ENCODE measurements around the gene HAGHL.
"Not testable (repeated sequence)": the region's sequence is repeated elsewhere in the genome, so short reads cannot be mapped to it uniquely, and the experiment has no call there.

DNA sequence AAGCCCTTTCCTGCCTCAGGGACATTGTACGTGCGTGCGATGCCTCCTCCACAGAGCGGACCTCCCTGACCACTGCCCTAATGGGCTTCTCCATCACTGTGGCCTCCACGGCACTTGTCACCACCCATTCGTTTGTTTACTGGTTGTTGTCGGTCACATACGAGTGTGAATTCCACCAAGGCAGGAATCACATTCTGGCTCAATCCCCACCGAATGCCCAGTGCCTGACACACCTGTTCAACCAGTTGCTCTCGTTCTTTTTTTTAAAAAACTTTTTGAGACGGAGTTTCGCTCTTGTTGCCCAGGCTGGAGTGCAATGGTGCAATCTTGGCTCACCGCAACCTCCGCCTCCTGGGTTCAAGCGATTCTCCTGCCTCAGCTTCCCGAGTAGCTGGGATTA lies 35.7 kb upstream of the HAGHL start:
- not testable (repeated sequence) for TF ChIP-seq ZC3H10 (CRISPR knock-in tag; IDR thresholded peaks at IDR 0.05); ARNTL (CRISPR knock-in tag; IDR thresholded peaks at IDR 0.05; ENCODE audit: borderline replicate concordance, low read depth); ZFP3 (CRISPR knock-in tag; IDR thresholded peaks at IDR 0.05); TOX (CRISPR knock-in tag; IDR thresholded peaks at IDR 0.05; ENCODE audit: borderline replicate concordance); CSDC2 (CRISPR knock-in tag; IDR thresholded peaks at IDR 0.05); RARB (CRISPR knock-in tag; IDR thresholded peaks at IDR 0.05)
- TF ChIP-seq, protein P1, sequence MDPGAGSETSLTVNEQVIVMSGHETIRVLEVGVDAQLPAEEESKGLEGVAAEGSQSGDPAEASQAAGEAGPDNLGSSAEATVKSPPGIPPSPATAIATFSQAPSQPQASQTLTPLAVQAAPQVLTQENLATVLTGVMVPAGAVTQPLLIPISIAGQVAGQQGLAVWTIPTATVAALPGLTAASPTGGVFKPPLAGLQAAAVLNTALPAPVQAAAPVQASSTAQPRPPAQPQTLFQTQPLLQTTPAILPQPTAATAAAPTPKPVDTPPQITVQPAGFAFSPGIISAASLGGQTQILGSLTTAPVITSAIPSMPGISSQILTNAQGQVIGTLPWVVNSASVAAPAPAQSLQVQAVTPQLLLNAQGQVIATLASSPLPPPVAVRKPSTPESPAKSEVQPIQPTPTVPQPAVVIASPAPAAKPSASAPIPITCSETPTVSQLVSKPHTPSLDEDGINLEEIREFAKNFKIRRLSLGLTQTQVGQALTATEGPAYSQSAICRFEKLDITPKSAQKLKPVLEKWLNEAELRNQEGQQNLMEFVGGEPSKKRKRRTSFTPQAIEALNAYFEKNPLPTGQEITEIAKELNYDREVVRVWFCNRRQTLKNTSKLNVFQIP (CRISPR knock-in tag; IDR thresholded peaks at IDR 0.05; ENCODE audit: borderline replicate concordance, low read depth), result not testable (repeated sequence)
- TF ChIP-seq, protein P2, sequence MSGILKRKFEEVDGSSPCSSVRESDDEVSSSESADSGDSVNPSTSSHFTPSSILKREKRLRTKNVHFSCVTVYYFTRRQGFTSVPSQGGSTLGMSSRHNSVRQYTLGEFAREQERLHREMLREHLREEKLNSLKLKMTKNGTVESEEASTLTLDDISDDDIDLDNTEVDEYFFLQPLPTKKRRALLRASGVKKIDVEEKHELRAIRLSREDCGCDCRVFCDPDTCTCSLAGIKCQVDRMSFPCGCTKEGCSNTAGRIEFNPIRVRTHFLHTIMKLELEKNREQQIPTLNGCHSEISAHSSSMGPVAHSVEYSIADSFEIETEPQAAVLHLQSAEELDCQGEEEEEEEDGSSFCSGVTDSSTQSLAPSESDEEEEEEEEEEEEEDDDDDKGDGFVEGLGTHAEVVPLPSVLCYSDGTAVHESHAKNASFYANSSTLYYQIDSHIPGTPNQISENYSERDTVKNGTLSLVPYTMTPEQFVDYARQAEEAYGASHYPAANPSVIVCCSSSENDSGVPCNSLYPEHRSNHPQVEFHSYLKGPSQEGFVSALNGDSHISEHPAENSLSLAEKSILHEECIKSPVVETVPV (CRISPR knock-in tag; IDR thresholded peaks at IDR 0.05), result not testable (repeated sequence)
- TF ChIP-seq, protein P3, sequence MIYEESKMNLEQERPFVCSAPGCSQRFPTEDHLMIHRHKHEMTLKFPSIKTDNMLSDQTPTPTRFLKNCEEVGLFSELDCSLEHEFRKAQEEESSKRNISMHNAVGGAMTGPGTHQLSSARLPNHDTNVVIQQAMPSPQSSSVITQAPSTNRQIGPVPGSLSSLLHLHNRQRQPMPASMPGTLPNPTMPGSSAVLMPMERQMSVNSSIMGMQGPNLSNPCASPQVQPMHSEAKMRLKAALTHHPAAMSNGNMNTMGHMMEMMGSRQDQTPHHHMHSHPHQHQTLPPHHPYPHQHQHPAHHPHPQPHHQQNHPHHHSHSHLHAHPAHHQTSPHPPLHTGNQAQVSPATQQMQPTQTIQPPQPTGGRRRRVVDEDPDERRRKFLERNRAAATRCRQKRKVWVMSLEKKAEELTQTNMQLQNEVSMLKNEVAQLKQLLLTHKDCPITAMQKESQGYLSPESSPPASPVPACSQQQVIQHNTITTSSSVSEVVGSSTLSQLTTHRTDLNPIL (CRISPR knock-in tag; IDR thresholded peaks at IDR 0.05; ENCODE audit: low read depth), result not testable (repeated sequence)

All from SK-N-SH treated with all-trans-retinoic acid at 6 μM for 48 hours (cell line).